Endothelial cell (in vitro differentiated cells): ENCODE data around the gene KRT14. TPM values are rescaled to one million over a fixed set of nuclear protein-coding genes. Genes with fewer than 3 reads are reported as not detected.
"Not testable (repeated sequence)": the region's sequence is repeated elsewhere in the genome, so short reads cannot be mapped to it uniquely, and the experiment has no call there.

Experiments
- DNase-seq: peaks from one replicate; pipeline ENCODE4 v3.0.0; 2021; ENCODE audit warnings: low spot score
- H3K27ac Mint-ChIP-seq: one replicate; pipeline ENCODE4 v1.8.0; 2021; ENCODE audit warnings: mixed read lengths, inconsistent platforms; ENCODE audit not compliant: unreplicated experiment
- H3K27me3 Mint-ChIP-seq: one replicate; pipeline ENCODE4 v1.8.0; 2021; ENCODE audit warnings: mild to moderate bottlenecking, moderate library complexity, mixed read lengths, inconsistent platforms; ENCODE audit not compliant: unreplicated experiment
- H3K36me3 Mint-ChIP-seq: one replicate; pipeline ENCODE4 v1.8.0; 2021; ENCODE audit warnings: mild to moderate bottlenecking, low read depth, mixed read lengths, inconsistent platforms; ENCODE audit not compliant: unreplicated experiment
- H3K4me1 Mint-ChIP-seq: one replicate; pipeline ENCODE4 v1.8.0; 2021; ENCODE audit warnings: mild to moderate bottlenecking, mixed read lengths, inconsistent platforms; ENCODE audit not compliant: unreplicated experiment
- H3K4me3 Mint-ChIP-seq: one replicate; pipeline ENCODE4 v1.8.0; 2021; ENCODE audit warnings: mild to moderate bottlenecking, mixed read lengths, inconsistent platforms; ENCODE audit not compliant: unreplicated experiment
- H3K9me3 Mint-ChIP-seq: one replicate; pipeline ENCODE4 v1.8.0; 2021; ENCODE audit warnings: mixed read lengths, inconsistent platforms; ENCODE audit not compliant: unreplicated experiment
- total RNA-seq: library from RNA; stranded (reverse); fragmentation: NEBNext Ultra II Directional; extraction: Animal tissue kit (Norgen Biotek cat#: 25700); gene quantifications from one replicate; pipeline ENCODE4 v1.2.1, GENCODE V29; 2021; ENCODE audit not compliant: unreplicated experiment
- TF ChIP-seq, protein P1 (sequence below): fragments of 200-600 bp; sonication (generic); IDR thresholded peaks from one replicate; pipeline ENCODE4 v1.5.0; 2021; ENCODE audit warnings: antibody characterized with exemption; ENCODE audit not compliant: unreplicated experiment

The KRT14 gene
- total RNA-seq, 1 donor from 2014 or later, result not detected

DNA sequence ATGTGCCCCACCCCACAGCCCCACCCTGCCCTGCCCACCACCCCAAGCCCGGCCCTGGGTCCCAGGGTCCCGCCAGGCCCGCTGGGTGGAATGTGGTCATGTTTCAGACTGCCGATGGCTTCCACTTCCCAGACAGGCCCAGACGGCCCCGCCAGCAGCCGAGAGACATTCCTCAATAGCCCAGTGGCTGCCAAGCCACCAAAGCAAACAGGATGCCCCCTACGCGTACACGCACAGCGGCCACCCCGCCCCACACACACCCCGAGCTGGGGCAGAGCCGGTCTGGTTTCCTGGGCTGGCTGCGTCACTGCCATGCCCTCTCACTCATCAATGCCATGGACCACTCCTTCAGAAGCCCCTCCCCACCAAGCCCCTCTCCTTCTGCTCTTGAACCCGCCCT lies 38.9 kb upstream of the KRT14 start:
- H3K4me3 Mint-ChIP-seq, result no peak overlapping the region
- no peak overlapping the region for H3K27ac Mint-ChIP-seq
- H3K4me1 Mint-ChIP-seq, result peaks cover 2% of the 10 kb centered on the region
- no peak for DNase-seq
- TF ChIP-seq, protein P1, sequence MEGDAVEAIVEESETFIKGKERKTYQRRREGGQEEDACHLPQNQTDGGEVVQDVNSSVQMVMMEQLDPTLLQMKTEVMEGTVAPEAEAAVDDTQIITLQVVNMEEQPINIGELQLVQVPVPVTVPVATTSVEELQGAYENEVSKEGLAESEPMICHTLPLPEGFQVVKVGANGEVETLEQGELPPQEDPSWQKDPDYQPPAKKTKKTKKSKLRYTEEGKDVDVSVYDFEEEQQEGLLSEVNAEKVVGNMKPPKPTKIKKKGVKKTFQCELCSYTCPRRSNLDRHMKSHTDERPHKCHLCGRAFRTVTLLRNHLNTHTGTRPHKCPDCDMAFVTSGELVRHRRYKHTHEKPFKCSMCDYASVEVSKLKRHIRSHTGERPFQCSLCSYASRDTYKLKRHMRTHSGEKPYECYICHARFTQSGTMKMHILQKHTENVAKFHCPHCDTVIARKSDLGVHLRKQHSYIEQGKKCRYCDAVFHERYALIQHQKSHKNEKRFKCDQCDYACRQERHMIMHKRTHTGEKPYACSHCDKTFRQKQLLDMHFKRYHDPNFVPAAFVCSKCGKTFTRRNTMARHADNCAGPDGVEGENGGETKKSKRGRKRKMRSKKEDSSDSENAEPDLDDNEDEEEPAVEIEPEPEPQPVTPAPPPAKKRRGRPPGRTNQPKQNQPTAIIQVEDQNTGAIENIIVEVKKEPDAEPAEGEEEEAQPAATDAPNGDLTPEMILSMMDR, result no peak
- no peaks in the 10 kb centered on the region for H3K36me3 Mint-ChIP-seq
- peaks cover 14% of the 10 kb centered on the region for H3K27me3 Mint-ChIP-seq
- H3K9me3 Mint-ChIP-seq, result no peaks in the 10 kb centered on the region

DNA sequence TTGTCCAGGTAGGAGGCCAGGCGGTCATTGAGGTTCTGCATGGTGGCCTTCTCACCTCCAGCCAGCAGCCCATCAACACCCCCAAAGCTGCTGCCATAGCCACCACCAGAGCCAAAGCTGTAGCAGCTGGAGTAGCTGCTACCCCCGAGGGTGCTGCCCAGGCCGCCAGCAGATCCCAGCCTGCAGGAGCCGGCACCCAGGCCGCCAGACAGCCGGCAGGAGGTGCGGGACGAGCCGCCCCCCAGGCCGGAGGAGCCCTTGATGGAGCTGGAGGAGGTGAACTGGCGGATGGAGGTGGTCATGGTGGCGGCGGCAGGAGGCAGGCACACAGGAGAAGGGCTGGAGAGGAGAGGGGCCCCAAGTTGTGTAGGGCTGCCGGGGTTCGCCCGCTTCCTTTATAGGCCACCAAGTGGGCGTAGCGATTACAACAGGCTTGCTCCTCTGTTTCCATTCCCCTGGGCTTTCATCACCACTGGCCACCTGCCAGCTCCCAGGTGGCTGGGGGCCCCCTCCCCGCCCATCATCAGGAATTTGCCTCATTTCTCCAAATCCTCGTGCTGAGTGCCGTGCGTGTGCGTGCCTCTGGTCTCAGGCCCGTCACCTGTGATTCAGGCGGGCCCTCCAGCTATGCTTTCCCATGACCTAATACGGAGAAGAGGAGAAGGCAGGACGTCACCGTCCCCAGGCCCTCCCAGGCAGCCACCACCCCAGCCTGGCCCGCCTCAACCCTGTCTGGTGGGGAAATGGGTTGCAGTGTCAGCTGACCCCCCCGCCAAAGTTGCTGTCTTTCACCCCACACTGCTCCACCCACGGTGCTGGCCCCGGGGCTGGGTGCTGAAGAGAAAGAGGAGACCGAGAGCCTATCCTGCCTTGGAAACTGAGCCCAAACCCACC lies 37.8 kb upstream of the KRT14 start, which contains the start of gene KRT17:
Gene KRT17 (minus strand): TSS at position 368 of the 894 bp plus-strand sequence. CDS start 66 bp downstream, at position 302.
- no peaks in the 10 kb centered on the region for H3K9me3 Mint-ChIP-seq
- TF ChIP-seq, protein P1, result no peak
- no peak within 1 kb of the TSS for H3K4me3 Mint-ChIP-seq
- H3K27me3 Mint-ChIP-seq, result peaks cover 14% of the 10 kb centered on the region
- no peak for DNase-seq
- no peak within 1 kb of the TSS for H3K27ac Mint-ChIP-seq
- H3K4me1 Mint-ChIP-seq, result peaks cover 2% of the 10 kb centered on the region
- no peaks in the 10 kb centered on the region for H3K36me3 Mint-ChIP-seq

DNA sequence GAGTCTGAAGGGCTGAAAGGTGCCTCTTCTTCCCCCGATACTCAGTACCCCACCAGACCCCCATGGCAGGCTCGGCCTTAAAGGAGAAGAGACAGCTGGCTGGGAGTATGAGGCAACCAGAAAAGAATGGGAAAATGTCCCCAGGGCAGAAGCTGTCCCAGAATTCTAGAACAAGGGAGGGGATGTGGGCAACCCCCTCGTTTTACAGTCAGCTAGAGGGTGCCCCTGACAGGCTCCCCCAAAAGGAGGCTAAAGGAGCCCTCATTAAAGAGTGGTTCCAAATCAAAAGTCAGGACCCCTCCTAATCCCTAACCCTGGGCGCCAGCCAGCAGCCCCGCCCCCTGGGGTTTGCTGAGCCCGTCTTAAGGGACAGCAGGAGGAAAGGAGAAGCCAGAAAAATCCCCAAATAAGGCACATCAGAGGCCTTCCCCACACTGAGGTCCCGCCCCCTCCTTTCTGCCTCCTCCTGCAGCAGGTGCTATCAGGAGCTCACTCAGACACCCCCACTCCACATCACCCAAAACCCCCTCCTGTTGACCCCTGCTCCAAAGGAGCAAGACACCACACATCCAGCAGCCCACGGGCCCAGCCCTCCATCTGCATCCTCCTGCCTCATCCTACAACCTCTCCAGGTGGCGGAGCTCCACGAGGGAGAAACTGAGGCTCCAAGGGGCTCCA lies 36.6 kb upstream of the KRT14 start:
- H3K4me1 Mint-ChIP-seq, DNase-seq, H3K4me3 Mint-ChIP-seq, H3K9me3 Mint-ChIP-seq, H3K36me3 Mint-ChIP-seq, H3K27ac Mint-ChIP-seq: not testable (repeated sequence)
- H3K27me3 Mint-ChIP-seq, result peaks cover 14% of the 10 kb centered on the region

DNA sequence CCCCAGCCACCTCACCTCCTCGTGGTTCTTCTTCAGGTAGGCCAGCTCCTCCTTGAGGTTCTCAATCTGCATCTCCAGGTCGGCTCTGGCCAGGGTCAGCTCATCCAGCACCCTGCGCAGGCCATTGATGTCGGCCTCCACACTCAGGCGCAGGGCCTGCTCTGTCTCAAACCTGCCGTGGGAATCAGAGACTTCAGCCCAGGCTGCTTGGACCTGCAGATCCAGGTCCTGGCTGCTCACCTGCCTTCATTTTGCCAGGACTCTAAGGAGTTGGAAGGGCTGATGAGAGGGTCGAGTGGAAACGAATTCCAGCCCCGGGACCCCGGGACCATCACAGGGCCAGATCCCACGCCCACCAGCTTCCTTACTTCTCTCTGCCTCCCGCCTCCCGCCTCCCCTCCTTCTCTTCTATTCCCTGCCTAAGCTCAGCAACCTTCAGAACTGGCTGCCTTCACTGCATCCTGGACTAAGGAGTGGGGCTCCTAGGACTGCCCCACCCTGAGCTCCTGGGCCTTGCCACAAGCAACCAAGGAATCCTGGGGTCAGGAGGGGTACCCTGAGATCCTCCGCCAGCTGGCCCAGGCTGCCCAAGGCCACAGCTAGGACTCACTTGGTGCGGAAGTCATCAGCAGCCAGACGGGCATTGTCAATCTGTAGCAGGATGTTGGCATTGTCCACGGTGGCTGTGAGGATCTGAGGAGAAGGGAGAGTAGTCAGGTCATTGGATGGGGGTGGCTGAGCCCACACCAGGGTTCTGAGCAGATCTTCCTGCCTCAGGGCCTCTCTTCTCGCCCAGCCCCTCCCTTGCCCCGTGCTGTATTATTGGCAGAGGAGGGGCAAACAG lies 35.9 kb upstream of the KRT14 start:
- not testable (repeated sequence) for H3K4me3 Mint-ChIP-seq, H3K27ac Mint-ChIP-seq, H3K9me3 Mint-ChIP-seq, H3K4me1 Mint-ChIP-seq, DNase-seq, H3K36me3 Mint-ChIP-seq
- peaks cover 11% of the 10 kb centered on the region for H3K27me3 Mint-ChIP-seq

DNA sequence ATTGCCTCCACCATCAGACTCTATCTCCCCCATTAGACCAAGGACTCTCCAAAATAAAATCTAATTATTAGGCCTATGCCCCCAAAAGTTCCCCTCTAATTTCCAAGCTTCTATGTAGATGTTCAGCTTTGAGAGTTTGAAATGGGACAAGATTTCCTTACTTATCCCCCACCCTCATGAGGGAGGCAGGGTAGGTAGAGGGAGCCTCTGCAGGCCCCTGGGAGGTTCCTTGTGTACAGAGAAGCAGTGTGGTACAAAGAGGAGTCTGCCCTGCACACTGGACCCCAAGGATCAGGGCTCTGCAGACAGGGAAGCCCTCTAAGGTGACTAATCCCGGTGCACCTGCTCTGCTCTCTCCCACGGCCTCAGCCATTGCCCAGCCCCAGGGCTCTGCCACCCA lies 35.2 kb upstream of the KRT14 start:
- Mint-ChIP-seq H3K27me3 (peaks cover 7% of the 10 kb centered on the region), H3K4me1 (no peaks in the 10 kb centered on the region), H3K36me3 (no peaks in the 10 kb centered on the region), H3K4me3 (no peak overlapping the region), H3K27ac (no peak overlapping the region), H3K9me3 (no peaks in the 10 kb centered on the region)
- DNase-seq, result no peak
- TF ChIP-seq, protein P1, result no peak

DNA sequence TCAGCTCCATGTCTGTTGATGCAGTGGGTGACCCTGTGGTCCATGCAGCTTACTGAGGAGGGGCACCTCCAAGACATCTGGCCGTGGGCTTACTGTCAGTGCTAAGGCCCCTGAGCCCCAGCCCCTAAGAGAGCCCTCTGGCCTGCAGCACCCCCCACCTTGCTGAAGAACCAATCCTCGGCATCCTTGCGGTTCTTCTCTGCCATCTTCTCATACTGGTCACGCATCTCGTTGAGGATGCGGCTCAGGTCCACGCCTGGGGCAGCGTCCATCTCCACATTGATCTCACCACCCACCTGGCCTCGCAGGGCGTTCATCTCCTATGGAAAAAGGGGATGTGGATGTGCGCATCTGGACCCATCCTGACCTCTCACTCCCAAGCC lies 34.7 kb upstream of the KRT14 start:
- not testable (repeated sequence) for H3K36me3 Mint-ChIP-seq, H3K27me3 Mint-ChIP-seq, H3K27ac Mint-ChIP-seq, H3K9me3 Mint-ChIP-seq, H3K4me1 Mint-ChIP-seq, DNase-seq, H3K4me3 Mint-ChIP-seq
